Activated CD8-positive, alpha-beta T cell treated with anti-CD3 and anti-CD28 coated beads for 36 hours (primary cell): ENCODE measurements around the gene RSPO4. TPM values are rescaled to one million over a fixed set of nuclear protein-coding genes. Genes with fewer than 3 reads are reported as not detected.

Experiments used
- ATAC-seq: fragments of 200-7000 bp; cut with Tn5 transposase; one replicate; pipeline ENCODE4 v1.10.0; 2021; ENCODE audit warnings: mild to moderate bottlenecking, moderate library complexity
- CTCF ChIA-PET: fragments of 350-600 bp; sonication (Branson Sonifier 250); formaldehyde crosslinking; loops from one replicate; lab custom pipeline; 2021; ENCODE audit warnings: antibody characterized with exemption; lab: Charles Lee
- POLR2A ChIA-PET: fragments of 350-600 bp; sonication (Branson Sonifier 250); formaldehyde crosslinking; loops from one replicate; lab custom pipeline; 2021; ENCODE audit warnings: antibody characterized with exemption; lab: Charles Lee
- DNase-seq: peaks from one replicate; pipeline ENCODE4 v3.0.0-alpha.2; 2020
- H3K27ac Mint-ChIP-seq: one replicate; pipeline ENCODE4 v1.8.0; 2021; ENCODE audit warnings: mild to moderate bottlenecking, mixed read lengths
- H3K27me3 Mint-ChIP-seq: one replicate; pipeline ENCODE4 v1.8.0; 2021; ENCODE audit warnings: mixed read lengths
- H3K36me3 Mint-ChIP-seq: one replicate; pipeline ENCODE4 v1.8.0; 2021; ENCODE audit warnings: low read depth, mixed read lengths
- H3K4me1 Mint-ChIP-seq: one replicate; pipeline ENCODE4 v1.8.0; 2021; ENCODE audit warnings: low read depth, mixed read lengths
- H3K4me3 Mint-ChIP-seq: one replicate; pipeline ENCODE4 v1.8.0; 2021; ENCODE audit warnings: mild to moderate bottlenecking, moderate library complexity, mixed read lengths
- H3K9me3 Mint-ChIP-seq: one replicate; pipeline ENCODE4 v1.8.0; 2021; ENCODE audit warnings: mixed read lengths
- CTCF ChIP-seq: fragments of 200-600 bp; IDR thresholded peaks from one replicate; pipeline ENCODE4 v1.8.0; 2022; ENCODE audit warnings: antibody characterized with exemption, mild to moderate bottlenecking
- intact Hi-C: fragments of 100-400 bp; cut with micrococcal nuclease; formaldehyde crosslinking; loops from one replicate; pipeline ENCODE4 v1.10.0; 2022
- total RNA-seq, 2 experiments: library from RNA; stranded (reverse); gene quantifications; one replicate each; pipeline ENCODE4 v1.2.3, GENCODE V29; 2021

Gene RSPO4
- total RNA-seq, 2 experiments from 2014 or later, result not detected

- ChIA-PET CTCF (no interaction called here), POLR2A (no interaction called here)
- no peaks in the 10 kb centered on the region for H3K4me1 Mint-ChIP-seq
- H3K9me3 Mint-ChIP-seq, result no peaks in the 10 kb centered on the region
- TF ChIP-seq CTCF, result no peak
- H3K4me3 Mint-ChIP-seq, result no peak overlapping the region
- ATAC-seq, result no peak
- intact Hi-C loops, result no loop called here
- H3K27me3 Mint-ChIP-seq, result peaks cover 1% of the 10 kb centered on the region
- no peak for DNase-seq
- H3K36me3 Mint-ChIP-seq, result no peaks in the 10 kb centered on the region
- H3K27ac Mint-ChIP-seq, result no peak overlapping the region
These were observed 12.4 kb upstream of the RSPO4 start for GRCh38 chr20:1014471-1014870.

- Mint-ChIP-seq H3K9me3 (no peaks in the 10 kb centered on the region), H3K27me3 (peaks cover 1% of the 10 kb centered on the region), H3K4me1 (no peaks in the 10 kb centered on the region), H3K27ac (no peak overlapping the region), H3K4me3 (no peak overlapping the region), H3K36me3 (no peaks in the 10 kb centered on the region)
- no peak for ATAC-seq
- intact Hi-C loops, result no loop called here
- POLR2A ChIA-PET, result no interaction called here
- CTCF ChIA-PET, result no interaction called here
- no peak for DNase-seq
- TF ChIP-seq CTCF, result no peak
These were observed 11.6 kb upstream of the RSPO4 start for GRCh38 chr20:1013566-1014340.

- DNase-seq, result no peak
- H3K9me3 Mint-ChIP-seq, result no peaks in the 10 kb centered on the region
- intact Hi-C loops, result no loop called here
- POLR2A ChIA-PET, result no interaction called here
- no peak for TF ChIP-seq CTCF
- no peaks in the 10 kb centered on the region for H3K4me1 Mint-ChIP-seq
- no peak for ATAC-seq
- no peaks in the 10 kb centered on the region for H3K36me3 Mint-ChIP-seq
- CTCF ChIA-PET, result no interaction called here
- no peak overlapping the region for H3K27ac Mint-ChIP-seq
- peaks cover 2% of the 10 kb centered on the region for H3K27me3 Mint-ChIP-seq
- H3K4me3 Mint-ChIP-seq, result no peak overlapping the region
These were observed 10.5 kb upstream of the RSPO4 start for GRCh38 chr20:1012359-1013168.

GRCh38 chr20:1010659-1011058 lies 8.5 kb upstream of the RSPO4 start:
- Mint-ChIP-seq H3K36me3 (no peaks in the 10 kb centered on the region), H3K27ac (no peak overlapping the region), H3K4me1 (no peaks in the 10 kb centered on the region), H3K27me3 (peaks cover 3% of the 10 kb centered on the region), H3K9me3 (no peaks in the 10 kb centered on the region), H3K4me3 (no peak overlapping the region)
- CTCF ChIA-PET, result interaction anchor here (0.6 kb wide), 1 partner anchor 10 kb away, joined by 3 read pairs; no protein-coding TSS in a partner anchor
- intact Hi-C loops, result no loop called here
- no peak for TF ChIP-seq CTCF
- POLR2A ChIA-PET, result no interaction called here
- ATAC-seq (no peak), DNase-seq (no peak)
